CD4-positive, alpha-beta T cell (primary cell): Measurements from ENCODE around the gene SNX6. TPM values are rescaled to one million over a fixed set of nuclear protein-coding genes. Genes with fewer than 3 reads are reported as not detected.
A peak's percentile ranks its signal among the peaks of the same experiment; 100 is the strongest.
"Not testable (repeated sequence)": the region's sequence is repeated elsewhere in the genome, so short reads cannot be mapped to it uniquely, and the experiment has no call there.

Experiments
- ATAC-seq: fragments of 200-7000 bp; cut with Tn5 transposase; one replicate; pipeline ENCODE4 v1.10.0; 2022; ENCODE audit warnings: mild to moderate bottlenecking; ENCODE audit not compliant: poor library complexity
- CTCF ChIA-PET: fragments of 350-600 bp; sonication (Branson Sonifier 250); formaldehyde crosslinking; loops from one replicate; lab custom pipeline; 2021; ENCODE audit warnings: antibody characterized with exemption, inconsistent platforms; lab: Charles Lee
- POLR2A ChIA-PET: fragments of 350-600 bp; sonication (Branson Sonifier 250); formaldehyde crosslinking; loops from one replicate; lab custom pipeline; 2021; ENCODE audit warnings: antibody characterized with exemption, inconsistent platforms; lab: Charles Lee
- DNase-seq, 14 experiments: peaks; one replicate each; pipeline ENCODE4 v3.0.0-alpha.2; 2013 to 2020; ENCODE audit warnings: mixed read lengths in 2 of 14
- H3K27ac ChIP-seq, 2 donors: one replicate each; pipeline versions ENCODE4 v1.5.1 to v1.7.0; 2013; ENCODE audit warnings: low read length in 2 of 2, low read depth in 1 of 2, mild to moderate bottlenecking in 1 of 2
- H3K27me3 ChIP-seq, 2 experiments: 1 replicate in 1 of 2; 2 replicates in 1 of 2; pipeline versions ENCODE4 v1.6.1 to v1.7.0; 2013; ENCODE audit warnings: low read length in 2 of 2, control low read depth in 1 of 2, mild to moderate bottlenecking in 1 of 2, moderate library complexity in 1 of 2; ENCODE audit not compliant: insufficient read depth in 2 of 2, control insufficient read depth in 1 of 2
- H3K36me3 ChIP-seq: one replicate; pipeline ENCODE4 v1.6.1; 2013; ENCODE audit warnings: low read length, control low read depth; ENCODE audit not compliant: insufficient read depth
- H3K4me1 ChIP-seq: one replicate; pipeline ENCODE4 v1.6.1; 2013; ENCODE audit warnings: low read length, control low read depth; ENCODE audit not compliant: insufficient read depth
- H3K4me3 ChIP-seq: one replicate; pipeline ENCODE4 v1.5.1; 2013; ENCODE audit warnings: mild to moderate bottlenecking, low read length, moderate library complexity
- H3K9me3 ChIP-seq, 2 experiments: 1 replicate in 1 of 2; 2 replicates in 1 of 2; pipeline versions ENCODE4 v1.6.1 to v1.7.0; 2013; ENCODE audit warnings: low read length in 2 of 2, mild to moderate bottlenecking in 2 of 2, control low read depth in 1 of 2, moderate library complexity in 1 of 2; ENCODE audit not compliant: control insufficient read depth in 1 of 2, insufficient read depth in 1 of 2
- H3K27ac Mint-ChIP-seq: one replicate; pipeline ENCODE4 v1.8.0; 2020; ENCODE audit warnings: mixed read lengths
- H3K27me3 Mint-ChIP-seq: one replicate; pipeline ENCODE4 v1.8.0; 2021; ENCODE audit warnings: mixed read lengths
- H3K36me3 Mint-ChIP-seq: one replicate; pipeline ENCODE4 v1.8.0; 2021; ENCODE audit warnings: low read depth, mixed read lengths
- H3K4me1 Mint-ChIP-seq: one replicate; pipeline ENCODE4 v1.8.0; 2021; ENCODE audit warnings: low read depth, mixed read lengths
- H3K4me3 Mint-ChIP-seq: one replicate; pipeline ENCODE4 v1.8.0; 2020; ENCODE audit warnings: mild to moderate bottlenecking, mixed read lengths
- H3K9me3 Mint-ChIP-seq: one replicate; pipeline ENCODE4 v1.8.0; 2020; ENCODE audit warnings: mixed read lengths
- CTCF ChIP-seq: fragments of 200-600 bp; IDR thresholded peaks from one replicate; pipeline ENCODE4 v1.8.0; 2022; ENCODE audit warnings: antibody characterized with exemption, mild to moderate bottlenecking
- intact Hi-C, 2 experiments: fragments of 100-400 bp; cut with DNase I in 1 of 2; cut with micrococcal nuclease in 1 of 2; formaldehyde crosslinking; loops; one replicate each; pipeline versions ENCODE4 v1.15.1 to v1.9.0; 2023 to 2025; cut with DNase I, micrococcal nuclease
- total RNA-seq, 174 experiments: library from RNA in 2 of 174; stranded (reverse) in 2 of 174; gene quantifications; one replicate each; pipeline ENCODE4 v1.2.3 and lab custom pipeline; 2021 to 2026

SNX6 gene
- total RNA-seq, 2 experiments from 2014 or later, result 51.5 to 55.8 TPM

- ChIA-PET POLR2A (interaction anchor here (0.6 kb wide), 1 partner anchor 25 kb away, joined by 3 read pairs; no protein-coding TSS in a partner anchor), CTCF (no interaction called here)
- Mint-ChIP-seq H3K27ac (no peak overlapping the region), H3K4me1 (no peaks in the 10 kb centered on the region), H3K4me3 (no peak overlapping the region), H3K27me3 (no peaks in the 10 kb centered on the region), H3K36me3 (peaks cover 52% of the 10 kb centered on the region), H3K9me3 (no peaks in the 10 kb centered on the region)
- ATAC-seq (no peak), DNase-seq (no peak)
- H3K4me1 ChIP-seq, result no peaks in the 10 kb centered on the region
- no peak for TF ChIP-seq CTCF
- H3K27me3 ChIP-seq, result no peaks in the 10 kb centered on the region
- no peak overlapping the region for H3K4me3 ChIP-seq
- no peaks in the 10 kb centered on the region for H3K9me3 ChIP-seq
- no peak overlapping the region for H3K27ac ChIP-seq
- H3K36me3 ChIP-seq, result peaks cover 86% of the 10 kb centered on the region
- intact Hi-C loops, result loop anchor here in 1 of 2 experiments (5.0 kb wide), 1 partner anchor 37 kb away; no protein-coding TSS in a partner anchor
These were observed 61.1 kb downstream of the SNX6 start for GRCh38 chr14:34568803-34569202.

- no peak for TF ChIP-seq CTCF
- no peak for ATAC-seq
- Histone ChIP-seq H3K27me3 (no peaks in the 10 kb centered on the region), H3K9me3 (no peaks in the 10 kb centered on the region), H3K36me3 (peaks cover 39% of the 10 kb centered on the region), H3K4me1 (no peaks in the 10 kb centered on the region), H3K27ac (no peak overlapping the region), H3K4me3 (no peak overlapping the region)
- no peaks in the 10 kb centered on the region for H3K27me3 Mint-ChIP-seq
- no peaks in the 10 kb centered on the region for H3K4me1 Mint-ChIP-seq
- POLR2A ChIA-PET, result no interaction called here
- H3K4me3 Mint-ChIP-seq, result no peak overlapping the region
- intact Hi-C loops, result no loop called here
- H3K27ac Mint-ChIP-seq, result no peak overlapping the region
- DNase-seq, result no peak
- CTCF ChIA-PET, result no interaction called here
- H3K36me3 Mint-ChIP-seq, result peaks cover 28% of the 10 kb centered on the region
- no peaks in the 10 kb centered on the region for H3K9me3 Mint-ChIP-seq
These were observed 67.2 kb downstream of the SNX6 start for GRCh38 chr14:34562776-34563150.

GRCh38 chr14:34562037-34562775 is 67.7 kb downstream of the SNX6 start:
- H3K9me3 Mint-ChIP-seq, H3K27me3 ChIP-seq, ATAC-seq, H3K27ac Mint-ChIP-seq, H3K27ac ChIP-seq, H3K9me3 ChIP-seq, H3K4me1 Mint-ChIP-seq, intact Hi-C loops, CTCF ChIA-PET, H3K4me3 ChIP-seq, POLR2A ChIA-PET, H3K4me1 ChIP-seq, H3K27me3 Mint-ChIP-seq, DNase-seq, H3K4me3 Mint-ChIP-seq: not testable (repeated sequence)
- peaks cover 24% of the 10 kb centered on the region for H3K36me3 Mint-ChIP-seq
- H3K36me3 ChIP-seq, result peaks cover 34% of the 10 kb centered on the region

- CTCF ChIA-PET, H3K4me3 ChIP-seq, POLR2A ChIA-PET, H3K27ac ChIP-seq, H3K36me3 Mint-ChIP-seq, H3K9me3 Mint-ChIP-seq, H3K36me3 ChIP-seq, H3K27me3 ChIP-seq, H3K27me3 Mint-ChIP-seq, intact Hi-C loops, H3K4me3 Mint-ChIP-seq, H3K27ac Mint-ChIP-seq, DNase-seq: not testable (repeated sequence)
- ATAC-seq, result peak; percentile 67
- H3K9me3 ChIP-seq, result peaks cover 0 to 27% of the 10 kb centered on the region in 2 experiments
- peaks cover 15% of the 10 kb centered on the region for H3K4me1 Mint-ChIP-seq
- peaks cover 10% of the 10 kb centered on the region for H3K4me1 ChIP-seq
These were observed 73.5 kb downstream of the SNX6 start for GRCh38 chr14:34556498-34556829.

GRCh38 chr14:34555583-34556497 is 74.1 kb downstream of the SNX6 start:
- H3K9me3 Mint-ChIP-seq, H3K27me3 ChIP-seq, DNase-seq, H3K36me3 Mint-ChIP-seq, H3K27ac ChIP-seq, CTCF ChIA-PET, H3K36me3 ChIP-seq, POLR2A ChIA-PET, intact Hi-C loops, H3K27ac Mint-ChIP-seq, H3K4me3 Mint-ChIP-seq, H3K27me3 Mint-ChIP-seq, H3K4me3 ChIP-seq: not testable (repeated sequence)
- ATAC-seq, result peak; percentile 77
- H3K4me1 ChIP-seq, result peaks cover 10% of the 10 kb centered on the region
- H3K9me3 ChIP-seq, result peaks cover 0 to 33% of the 10 kb centered on the region in 2 experiments
- H3K4me1 Mint-ChIP-seq, result peaks cover 16% of the 10 kb centered on the region
